Activated CD4-positive, alpha-beta T cell treated with anti-CD3 and anti-CD28 coated beads, Interleukin-2, amount 10 ng/mL, durations not matched to agents 7 days and 5 days (primary cell): ENCODE measurements around the gene FGD3. TPM values are rescaled to one million over a fixed set of nuclear protein-coding genes. Genes with fewer than 3 reads are reported as not detected.

Experiments used
- CTCF ChIA-PET: fragments of 350-600 bp; sonication (Branson Sonifier 250); formaldehyde crosslinking; loops from one replicate; lab custom pipeline; 2021; ENCODE audit warnings: antibody characterized with exemption; lab: Charles Lee
- POLR2A ChIA-PET: fragments of 350-600 bp; sonication (Branson Sonifier 250); formaldehyde crosslinking; loops from one replicate; lab custom pipeline; 2021; ENCODE audit warnings: antibody characterized with exemption; lab: Charles Lee
- DNase-seq: peaks from one replicate; pipeline ENCODE4 v3.0.0-alpha.2; 2020
- H3K27ac Mint-ChIP-seq: one replicate; pipeline ENCODE4 v1.8.0; 2021; ENCODE audit warnings: mild to moderate bottlenecking, moderate library complexity, mixed read lengths
- H3K27me3 Mint-ChIP-seq: one replicate; pipeline ENCODE4 v1.8.0; 2021; ENCODE audit warnings: mixed read lengths
- H3K36me3 Mint-ChIP-seq: one replicate; pipeline ENCODE4 v1.8.0; 2021; ENCODE audit warnings: low read depth, mixed read lengths
- H3K4me1 Mint-ChIP-seq: one replicate; pipeline ENCODE4 v1.8.0; 2021; ENCODE audit warnings: mixed read lengths
- H3K4me3 Mint-ChIP-seq: one replicate; pipeline ENCODE4 v1.8.0; 2021; ENCODE audit warnings: mild to moderate bottlenecking, moderate library complexity, mixed read lengths
- H3K9me3 Mint-ChIP-seq: one replicate; pipeline ENCODE4 v1.8.0; 2021; ENCODE audit warnings: mixed read lengths
- total RNA-seq, 2 experiments: library from RNA; stranded (reverse); gene quantifications; one replicate each; pipeline ENCODE4 v1.2.3, GENCODE V29; 2021

The FGD3 gene
- total RNA-seq, 2 experiments from 2014 or later = 148 to 156 TPM

GRCh38 chr9:92962846-92963245 lies 15.5 kb downstream of the FGD3 start:
- peak overlapping the region; percentile 99 for H3K27ac Mint-ChIP-seq
- peak overlapping the region; percentile 42 for H3K4me3 Mint-ChIP-seq
- peaks cover 48% of the 10 kb centered on the region for H3K4me1 Mint-ChIP-seq
- DNase-seq = no peak
- peaks cover 65% of the 10 kb centered on the region for H3K36me3 Mint-ChIP-seq
- ChIA-PET CTCF (interaction anchor here (0.8 to 2.1 kb wide), 2 partner anchors 8 to 41 kb away, joined by 3 to 13 read pairs; no protein-coding TSS in a partner anchor), POLR2A (no interaction called here)
- H3K27me3 Mint-ChIP-seq = no peaks in the 10 kb centered on the region
- H3K9me3 Mint-ChIP-seq = peaks cover 11% of the 10 kb centered on the region

DNA sequence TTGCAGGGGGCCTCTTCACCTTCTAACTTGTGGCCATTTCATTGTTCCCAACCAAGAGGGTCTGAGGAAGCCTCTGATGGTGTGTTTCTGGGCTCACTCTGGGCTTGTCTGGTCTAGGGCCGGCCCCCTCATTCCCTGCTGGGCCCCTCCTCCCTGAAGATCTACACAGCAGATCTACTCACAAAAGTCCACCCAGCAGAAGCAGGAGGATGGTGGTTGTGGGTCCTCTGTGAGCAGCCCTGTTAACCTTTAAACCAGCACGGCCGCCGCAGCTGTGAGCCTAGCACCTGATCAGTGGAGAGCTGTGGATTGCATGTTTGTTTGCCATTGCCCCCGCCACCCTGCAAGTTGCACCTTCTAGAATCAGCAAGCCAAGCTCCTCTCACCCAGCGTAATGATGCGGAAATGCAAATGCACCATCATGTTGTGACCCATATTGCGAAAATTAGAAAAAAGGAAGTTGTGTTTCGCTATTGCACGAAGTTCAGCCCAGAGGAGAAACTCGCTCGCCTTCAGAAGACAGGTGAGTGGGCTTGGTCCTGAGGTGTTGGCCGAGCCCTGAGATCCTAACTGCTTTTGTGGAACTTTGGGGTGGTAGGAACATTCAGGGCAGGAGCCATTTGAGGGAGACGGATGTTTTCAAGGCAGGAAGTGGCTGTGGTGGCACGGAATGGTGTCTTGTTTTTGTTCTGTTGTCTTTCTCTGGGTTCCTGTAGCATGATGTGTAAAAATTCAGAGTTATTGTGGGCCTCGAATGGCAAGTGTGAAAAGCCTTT lies 16.7 kb downstream of the FGD3 start:
- CTCF ChIA-PET = interaction anchor here (1.0 to 2.1 kb wide), 2 partner anchors 10 to 12 kb away, joined by 3 to 13 read pairs; no protein-coding TSS in a partner anchor
- peak; percentile 88 for DNase-seq
- Mint-ChIP-seq H3K27ac (peak overlapping the region; percentile 99), H3K9me3 (peaks cover 11% of the 10 kb centered on the region), H3K27me3 (no peaks in the 10 kb centered on the region), H3K36me3 (peaks cover 75% of the 10 kb centered on the region), H3K4me1 (peaks cover 54% of the 10 kb centered on the region), H3K4me3 (peak overlapping the region; percentile 90)
- POLR2A ChIA-PET = no interaction called here

GRCh38 chr9:92964607-92965060 lies 17.3 kb downstream of the FGD3 start:
- Mint-ChIP-seq H3K4me3 (peak overlapping the region; percentile 90), H3K27ac (peak overlapping the region; percentile 99), H3K36me3 (peaks cover 77% of the 10 kb centered on the region), H3K9me3 (peaks cover 11% of the 10 kb centered on the region), H3K4me1 (peaks cover 59% of the 10 kb centered on the region), H3K27me3 (no peaks in the 10 kb centered on the region)
- CTCF ChIA-PET = interaction anchor here (2.1 kb wide), 1 partner anchor 10 kb away, joined by 13 read pairs; no protein-coding TSS in a partner anchor
- no peak for DNase-seq
- POLR2A ChIA-PET = no interaction called here

DNA sequence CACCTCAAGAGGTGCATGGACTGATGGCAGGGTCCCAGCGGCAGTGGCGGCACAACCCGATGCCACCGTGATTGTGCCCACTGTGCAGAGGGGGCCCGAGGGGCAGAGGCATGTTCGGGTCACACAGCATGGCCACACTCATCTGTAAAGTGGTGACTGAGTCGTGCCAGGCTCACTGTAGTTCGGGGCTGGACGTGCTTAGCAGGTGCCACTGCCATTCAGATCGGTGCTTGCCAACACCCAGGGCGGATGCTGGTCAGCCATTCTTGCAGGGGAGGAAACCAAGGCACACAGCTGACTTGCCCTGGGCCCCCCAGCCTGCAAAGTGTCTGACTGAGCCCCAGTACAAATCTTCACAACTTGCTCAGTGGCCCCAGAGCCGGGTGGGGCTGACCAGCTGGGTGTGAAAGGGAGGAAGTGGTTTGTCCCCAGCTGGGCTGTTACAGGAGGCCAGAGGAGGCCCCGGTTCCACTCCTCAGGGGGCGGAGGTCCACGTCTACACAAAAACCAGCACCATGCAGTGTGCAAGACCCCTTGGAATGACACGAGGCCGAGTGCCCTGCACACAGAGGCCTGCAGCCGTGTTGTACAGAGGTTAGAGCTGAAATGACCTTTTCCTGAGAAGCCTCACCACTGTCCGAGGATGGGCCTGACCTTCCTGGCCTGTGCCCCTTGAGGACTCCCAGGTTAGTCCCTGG lies 17.9 kb downstream of the FGD3 start:
- H3K27ac Mint-ChIP-seq = peak overlapping the region; percentile 99
- POLR2A ChIA-PET = interaction anchor here (1.1 kb wide), 1 partner anchor 63 kb away, joined by 3 read pairs; no protein-coding TSS in a partner anchor
- peaks cover 73% of the 10 kb centered on the region for H3K36me3 Mint-ChIP-seq
- CTCF ChIA-PET = interaction anchor here (1.4 to 3.2 kb wide), 3 partner anchors 8 to 100 kb away, joined by 3 to 14 read pairs (median 3); no protein-coding TSS in a partner anchor
- H3K9me3 Mint-ChIP-seq = peaks cover 8% of the 10 kb centered on the region
- H3K4me1 Mint-ChIP-seq = peaks cover 59% of the 10 kb centered on the region
- DNase-seq = peak; percentile 41
- no peaks in the 10 kb centered on the region for H3K27me3 Mint-ChIP-seq
- H3K4me3 Mint-ChIP-seq = peak overlapping the region; percentile 90

DNA sequence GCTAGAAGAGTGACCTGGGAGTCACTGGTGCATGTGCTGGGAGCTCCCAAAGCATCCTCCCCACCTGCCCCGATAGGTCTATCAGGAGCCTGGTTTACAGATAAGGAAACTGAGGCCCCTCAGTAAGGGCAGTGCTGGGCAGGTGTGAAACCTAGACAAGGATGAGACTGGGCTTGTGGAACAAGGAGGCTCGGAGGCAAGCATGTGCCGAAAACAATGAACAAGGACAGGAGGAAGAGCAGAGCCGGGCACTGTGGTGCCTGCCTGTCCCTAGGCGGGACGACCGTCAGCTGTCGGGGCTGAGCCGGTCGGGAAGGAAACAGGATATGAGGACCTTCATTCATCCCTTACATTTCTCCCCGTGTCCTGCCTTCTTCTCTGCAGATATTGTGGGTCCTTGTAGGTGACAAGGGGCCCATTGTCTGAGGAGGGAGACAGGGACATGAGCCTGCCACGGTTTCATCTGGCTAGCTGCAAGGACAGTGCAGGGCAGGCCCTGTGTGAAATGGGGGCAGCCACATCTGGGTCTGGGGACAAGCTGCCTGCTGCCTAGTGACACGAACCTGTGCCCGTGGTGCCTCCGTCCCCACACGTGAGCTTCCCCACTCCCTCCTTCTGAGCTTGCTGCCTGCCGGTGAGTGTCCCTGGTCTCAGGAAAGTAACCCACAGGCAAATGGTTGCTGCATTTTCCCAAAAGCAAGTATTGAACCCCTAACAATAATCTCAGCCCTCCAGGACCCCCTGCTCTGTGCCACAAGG lies 18.6 kb downstream of the FGD3 start:
- Mint-ChIP-seq H3K27ac (peak overlapping the region; percentile 99), H3K4me3 (peak overlapping the region; percentile 90), H3K27me3 (no peaks in the 10 kb centered on the region), H3K4me1 (peaks cover 62% of the 10 kb centered on the region), H3K36me3 (peaks cover 76% of the 10 kb centered on the region), H3K9me3 (peaks cover 6% of the 10 kb centered on the region)
- CTCF ChIA-PET = interaction anchor here (1.4 to 3.2 kb wide), 4 partner anchors 9 to 100 kb away, joined by 3 to 14 read pairs (median 4); no protein-coding TSS in a partner anchor
- POLR2A ChIA-PET = interaction anchor here (1.1 kb wide), 1 partner anchor 62 kb away, joined by 3 read pairs; no protein-coding TSS in a partner anchor
- DNase-seq = no peak

DNA sequence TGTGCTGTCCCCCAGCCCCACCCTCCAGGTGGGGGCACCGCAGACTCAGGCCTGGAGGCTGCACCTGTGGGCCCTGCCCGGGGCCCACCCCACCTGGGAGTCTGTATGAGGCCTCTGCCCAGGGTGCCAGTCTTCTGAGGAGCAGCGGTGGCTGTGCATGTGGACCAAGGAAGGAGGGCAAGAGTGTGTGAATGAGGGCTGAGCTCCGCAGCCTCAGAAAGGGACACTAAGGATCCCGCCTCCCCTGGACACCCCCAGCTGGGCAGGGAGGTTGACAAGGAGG lies 19.1 kb downstream of the FGD3 start:
- H3K36me3 Mint-ChIP-seq = peaks cover 75% of the 10 kb centered on the region
- POLR2A ChIA-PET = no interaction called here
- CTCF ChIA-PET = interaction anchor here (1.4 to 3.2 kb wide), 4 partner anchors 9 to 99 kb away, joined by 3 to 14 read pairs (median 4); no protein-coding TSS in a partner anchor
- peak overlapping the region; percentile 99 for H3K27ac Mint-ChIP-seq
- no peaks in the 10 kb centered on the region for H3K27me3 Mint-ChIP-seq
- DNase-seq = no peak
- H3K4me1 Mint-ChIP-seq = peaks cover 61% of the 10 kb centered on the region
- H3K4me3 Mint-ChIP-seq = peak overlapping the region; percentile 90
- H3K9me3 Mint-ChIP-seq = peaks cover 4% of the 10 kb centered on the region

- peaks cover 76% of the 10 kb centered on the region for H3K36me3 Mint-ChIP-seq
- POLR2A ChIA-PET = no interaction called here
These were observed 20.8 kb downstream of the FGD3 start for GRCh38 chr9:92968081-92968480.

GRCh38 chr9:92969516-92970466 lies 22.5 kb downstream of the FGD3 start:
- CTCF ChIA-PET = interaction anchor here (1.0 kb wide), 1 partner anchor 15 kb away, joined by 3 read pairs; no protein-coding TSS in a partner anchor
- Mint-ChIP-seq H3K27ac (peak overlapping the region; percentile 99), H3K4me1 (peaks cover 77% of the 10 kb centered on the region), H3K36me3 (peaks cover 83% of the 10 kb centered on the region), H3K4me3 (peak overlapping the region; percentile 90), H3K27me3 (no peaks in the 10 kb centered on the region), H3K9me3 (no peaks in the 10 kb centered on the region)
- POLR2A ChIA-PET = no interaction called here
- DNase-seq = no peak

More at GRCh38 chr9:92968081-92968480, 20.8 kb downstream of the FGD3 start:
- Mint-ChIP-seq H3K4me1 (peaks cover 66% of the 10 kb centered on the region), H3K4me3 (peak overlapping the region; percentile 90), H3K9me3 (no peaks in the 10 kb centered on the region), H3K27me3 (no peaks in the 10 kb centered on the region), H3K27ac (peak overlapping the region; percentile 99)
- no peak for DNase-seq
- CTCF ChIA-PET = interaction anchor here (1.2 to 3.2 kb wide), 2 partner anchors 13 to 35 kb away, joined by 4 to 14 read pairs; no protein-coding TSS in a partner anchor

GRCh38 chr9:92970467-92970923 lies 23.2 kb downstream of the FGD3 start:
- H3K36me3 Mint-ChIP-seq = peaks cover 82% of the 10 kb centered on the region
- peaks cover 82% of the 10 kb centered on the region for H3K4me1 Mint-ChIP-seq
- H3K4me3 Mint-ChIP-seq = peak overlapping the region; percentile 90
- no peaks in the 10 kb centered on the region for H3K9me3 Mint-ChIP-seq
- POLR2A ChIA-PET = no interaction called here
- CTCF ChIA-PET = no interaction called here
- H3K27ac Mint-ChIP-seq = peak overlapping the region; percentile 99
- H3K27me3 Mint-ChIP-seq = no peaks in the 10 kb centered on the region
- peak; percentile 15 for DNase-seq

DNA sequence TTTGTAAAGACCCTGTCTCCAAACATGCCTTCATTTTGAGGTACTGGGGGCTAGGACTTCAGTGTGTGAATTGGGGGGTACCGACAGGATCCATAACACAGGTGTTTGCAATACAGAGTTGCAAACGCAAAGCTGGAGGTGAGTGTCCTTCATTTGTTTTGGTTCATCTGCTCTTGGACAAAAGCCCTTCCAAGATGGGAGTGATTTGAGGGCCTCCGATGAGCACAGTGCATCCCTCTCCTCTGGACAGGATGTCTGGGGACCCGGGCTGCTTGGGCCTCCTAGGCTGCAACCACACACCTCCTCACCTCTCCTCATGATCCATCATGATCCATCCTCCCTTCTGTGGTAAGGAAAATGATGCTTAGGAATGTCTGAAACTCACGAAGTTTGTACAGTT lies 23.8 kb downstream of the FGD3 start:
- Mint-ChIP-seq H3K27ac (peak overlapping the region; percentile 82), H3K27me3 (no peaks in the 10 kb centered on the region), H3K4me3 (peak overlapping the region; percentile 49), H3K9me3 (no peaks in the 10 kb centered on the region), H3K36me3 (peaks cover 78% of the 10 kb centered on the region), H3K4me1 (peaks cover 86% of the 10 kb centered on the region)
- ChIA-PET POLR2A (no interaction called here), CTCF (no interaction called here)
- DNase-seq = no peak

- Mint-ChIP-seq H3K27ac (peak overlapping the region; percentile 78), H3K9me3 (no peaks in the 10 kb centered on the region), H3K4me3 (peak overlapping the region; percentile 36), H3K36me3 (peaks cover 78% of the 10 kb centered on the region), H3K4me1 (peaks cover 92% of the 10 kb centered on the region), H3K27me3 (no peaks in the 10 kb centered on the region)
- CTCF ChIA-PET = interaction anchor here (1.2 kb wide), 1 partner anchor 16 kb away, joined by 3 read pairs; no protein-coding TSS in a partner anchor
- POLR2A ChIA-PET = no interaction called here
- no peak for DNase-seq
These were observed 24.5 kb downstream of the FGD3 start for GRCh38 chr9:92971776-92972175.
